ENCODE data around the gene DLK1.

DNA sequence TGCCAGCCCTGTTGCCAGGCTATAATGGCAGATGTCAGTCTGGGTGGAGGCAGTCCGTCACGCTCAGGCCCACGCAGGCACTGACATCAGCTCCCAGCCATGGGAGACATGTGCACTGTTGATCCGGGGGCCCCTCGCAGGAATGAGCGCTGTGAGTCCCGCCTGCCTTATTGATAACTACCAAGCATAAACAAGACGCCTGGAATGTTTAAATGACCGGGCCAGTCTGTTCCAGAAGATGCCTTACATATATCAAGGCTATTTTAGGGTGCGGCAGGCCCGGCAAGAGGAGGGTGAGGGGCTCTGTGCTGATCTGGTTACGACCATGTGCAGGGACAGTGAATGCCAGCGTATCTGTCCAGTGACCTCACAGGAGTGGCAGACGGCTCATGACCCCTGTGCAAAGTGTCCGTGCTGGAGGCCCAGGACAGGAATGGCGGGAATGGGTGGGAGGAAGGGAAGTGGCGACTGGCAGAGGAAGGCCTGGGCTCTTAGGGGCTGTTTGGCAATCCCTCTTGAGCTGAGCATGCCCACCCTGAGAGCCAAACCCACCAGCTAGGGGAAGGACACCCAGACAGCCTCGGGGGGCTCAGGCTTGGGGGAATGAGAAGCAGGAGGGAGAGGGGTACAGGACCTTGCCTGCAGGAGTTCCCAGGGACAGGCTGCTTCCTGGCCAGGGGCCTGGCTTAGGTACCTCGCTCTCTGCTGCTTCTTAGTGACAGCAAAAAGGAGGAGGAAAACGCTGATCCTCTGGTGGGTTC, 49.3 kb downstream of the DLK1 start:
- TF ChIP-seq, protein P1, sequence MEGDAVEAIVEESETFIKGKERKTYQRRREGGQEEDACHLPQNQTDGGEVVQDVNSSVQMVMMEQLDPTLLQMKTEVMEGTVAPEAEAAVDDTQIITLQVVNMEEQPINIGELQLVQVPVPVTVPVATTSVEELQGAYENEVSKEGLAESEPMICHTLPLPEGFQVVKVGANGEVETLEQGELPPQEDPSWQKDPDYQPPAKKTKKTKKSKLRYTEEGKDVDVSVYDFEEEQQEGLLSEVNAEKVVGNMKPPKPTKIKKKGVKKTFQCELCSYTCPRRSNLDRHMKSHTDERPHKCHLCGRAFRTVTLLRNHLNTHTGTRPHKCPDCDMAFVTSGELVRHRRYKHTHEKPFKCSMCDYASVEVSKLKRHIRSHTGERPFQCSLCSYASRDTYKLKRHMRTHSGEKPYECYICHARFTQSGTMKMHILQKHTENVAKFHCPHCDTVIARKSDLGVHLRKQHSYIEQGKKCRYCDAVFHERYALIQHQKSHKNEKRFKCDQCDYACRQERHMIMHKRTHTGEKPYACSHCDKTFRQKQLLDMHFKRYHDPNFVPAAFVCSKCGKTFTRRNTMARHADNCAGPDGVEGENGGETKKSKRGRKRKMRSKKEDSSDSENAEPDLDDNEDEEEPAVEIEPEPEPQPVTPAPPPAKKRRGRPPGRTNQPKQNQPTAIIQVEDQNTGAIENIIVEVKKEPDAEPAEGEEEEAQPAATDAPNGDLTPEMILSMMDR (IDR thresholded peaks at IDR 0.05; ENCODE audit: poor library complexity) = no peak
- TF ChIP-seq EZH2 (IDR thresholded peaks at IDR 0.05; ENCODE audit: borderline replicate concordance) (no peak), EZH2phosphoT487 (IDR thresholded peaks at IDR 0.05; ENCODE audit: low read depth, severe bottlenecking, unreplicated experiment) (no peak)

All from hepatocyte (in vitro differentiated cells).